Measurements from ENCODE around the gene NRG2. TPM values are rescaled to one million over a fixed set of nuclear protein-coding genes. Genes with fewer than 3 reads are reported as not detected.

Gene NRG2
- total and polyA plus RNA-seq, 9 donors = 2.6 to 32.6 (median 19.3) TPM

DNA sequence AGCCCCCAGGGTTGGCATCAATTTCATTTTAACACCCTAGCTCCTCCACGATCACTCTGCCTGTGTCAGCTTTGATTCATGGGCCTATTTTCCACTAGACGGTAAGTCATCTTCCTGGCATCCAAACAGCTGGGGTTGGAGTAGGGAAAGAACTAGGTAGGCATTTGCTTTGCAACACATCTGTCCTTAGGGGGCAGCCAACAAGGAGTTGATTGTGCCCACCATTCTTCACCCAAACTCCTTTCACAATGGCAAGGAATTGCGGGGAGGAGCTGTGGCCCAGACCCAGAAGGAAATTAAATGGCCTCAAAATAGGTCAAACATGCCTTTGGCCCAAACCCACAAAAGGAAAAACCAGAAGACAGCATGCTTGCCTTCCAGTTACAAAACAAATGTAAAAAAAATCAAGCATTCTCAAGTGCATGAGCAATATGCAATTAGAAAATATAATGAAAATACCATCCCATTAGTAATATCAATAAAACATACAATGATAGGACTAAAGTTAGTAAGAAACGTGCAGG lies 71.8 kb downstream of the NRG2 start:
- Histone ChIP-seq H3K27ac (no peak overlapping the region), H3K36me3 (no peaks in the 10 kb centered on the region), H3K4me3 (no peak overlapping the region), H3K27me3 (no peaks in the 10 kb centered on the region), H3K4me1 (ENCODE audit: insufficient read depth) (peaks cover 3% of the 10 kb centered on the region), H3K9me3 (no peaks in the 10 kb centered on the region)
- TF ChIP-seq, protein P1, sequence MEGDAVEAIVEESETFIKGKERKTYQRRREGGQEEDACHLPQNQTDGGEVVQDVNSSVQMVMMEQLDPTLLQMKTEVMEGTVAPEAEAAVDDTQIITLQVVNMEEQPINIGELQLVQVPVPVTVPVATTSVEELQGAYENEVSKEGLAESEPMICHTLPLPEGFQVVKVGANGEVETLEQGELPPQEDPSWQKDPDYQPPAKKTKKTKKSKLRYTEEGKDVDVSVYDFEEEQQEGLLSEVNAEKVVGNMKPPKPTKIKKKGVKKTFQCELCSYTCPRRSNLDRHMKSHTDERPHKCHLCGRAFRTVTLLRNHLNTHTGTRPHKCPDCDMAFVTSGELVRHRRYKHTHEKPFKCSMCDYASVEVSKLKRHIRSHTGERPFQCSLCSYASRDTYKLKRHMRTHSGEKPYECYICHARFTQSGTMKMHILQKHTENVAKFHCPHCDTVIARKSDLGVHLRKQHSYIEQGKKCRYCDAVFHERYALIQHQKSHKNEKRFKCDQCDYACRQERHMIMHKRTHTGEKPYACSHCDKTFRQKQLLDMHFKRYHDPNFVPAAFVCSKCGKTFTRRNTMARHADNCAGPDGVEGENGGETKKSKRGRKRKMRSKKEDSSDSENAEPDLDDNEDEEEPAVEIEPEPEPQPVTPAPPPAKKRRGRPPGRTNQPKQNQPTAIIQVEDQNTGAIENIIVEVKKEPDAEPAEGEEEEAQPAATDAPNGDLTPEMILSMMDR (IDR thresholded peaks at IDR 0.05) = no peak
- TF ChIP-seq EP300 (IDR thresholded peaks at IDR 0.05) = no peak
- 77 to 84% (median 81%) methylated on average over 4 of the region's 4 CpGs for WGBS, 3 donors
- DNase-seq = no peak
- intact Hi-C loops (cut with DNase I) = no loop called here

DNA sequence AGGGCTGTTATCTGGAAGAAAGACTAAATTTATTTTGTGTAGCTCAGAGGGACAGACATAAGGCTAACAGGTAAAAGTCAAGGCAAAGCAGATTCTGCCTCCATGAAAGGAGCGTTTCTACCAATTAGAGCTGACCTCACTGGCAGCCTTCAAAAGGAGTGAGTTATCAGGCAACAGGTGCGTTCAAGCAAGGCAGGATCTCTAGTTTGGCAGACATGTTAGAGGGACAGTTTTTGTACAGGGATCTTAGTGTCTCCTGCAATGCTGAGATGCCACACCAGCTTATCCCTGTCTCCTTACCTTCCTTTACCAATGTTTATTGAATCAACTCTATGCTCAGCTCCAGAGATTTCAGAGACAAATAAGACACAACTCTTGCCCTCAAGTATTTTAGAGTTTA lies 73.8 kb downstream of the NRG2 start:
- H3K27me3 ChIP-seq = no peaks in the 10 kb centered on the region
- no peaks in the 10 kb centered on the region for H3K9me3 ChIP-seq
- TF ChIP-seq POLR2A (IDR thresholded peaks at IDR 0.05) = no peak
- no peak for TF ChIP-seq EP300 (IDR thresholded peaks at IDR 0.05)
- TF ChIP-seq, protein P1 (IDR thresholded peaks at IDR 0.05) = no peak
- DNase-seq = no peak
- intact Hi-C loops (cut with DNase I) = loop anchor here (2.0 to 10.0 kb wide), 5 partner anchors 105 to 183 kb away; no protein-coding TSS in a partner anchor
- no peak overlapping the region for H3K4me3 ChIP-seq
- H3K27ac ChIP-seq = no peak overlapping the region
- peaks cover 3% of the 10 kb centered on the region for H3K4me1 ChIP-seq (ENCODE audit: insufficient read depth)
- 67 to 81% (median 76%) methylated on average over 2 of the region's 2 CpGs for WGBS, 3 donors
- H3K36me3 ChIP-seq = no peaks in the 10 kb centered on the region

DNA sequence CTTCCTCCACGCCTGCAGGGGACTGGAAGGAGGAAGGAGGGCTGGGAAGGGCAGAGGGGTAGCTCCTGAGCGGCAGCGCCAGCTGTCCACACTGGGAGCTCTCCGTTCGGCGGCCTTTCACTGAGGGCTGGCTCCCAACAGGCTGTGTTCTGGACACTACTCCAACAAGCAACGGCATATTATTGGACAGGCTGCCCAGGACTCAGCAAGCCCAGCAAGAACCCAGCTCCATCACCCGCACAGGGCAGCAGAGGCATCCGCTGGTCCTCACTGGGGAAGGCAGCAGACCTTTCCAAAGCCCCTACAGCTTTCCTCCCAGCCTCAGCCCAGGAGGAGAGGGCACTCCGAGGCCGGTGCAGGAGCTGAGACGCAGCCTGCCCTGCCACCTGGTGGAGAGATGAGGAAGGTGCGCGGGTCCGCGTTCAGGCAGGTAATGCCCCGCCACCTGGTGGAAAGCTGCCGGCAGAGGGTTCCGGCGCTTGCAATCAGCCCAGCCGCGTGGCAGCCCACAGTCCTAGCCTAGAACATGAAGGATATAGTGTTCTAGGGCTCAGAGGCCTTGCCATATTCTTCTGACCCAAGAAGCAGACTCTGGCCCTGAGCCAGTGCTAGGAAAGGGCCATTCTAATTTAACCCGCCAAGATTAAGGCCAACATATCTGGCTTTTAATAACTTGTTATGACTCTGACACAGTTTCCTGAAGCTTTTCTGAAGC lies 74.4 kb downstream of the NRG2 start:
- intact Hi-C loops (cut with DNase I) = loop anchor here (1.0 to 10.0 kb wide), 6 partner anchors 104 to 182 kb away; no protein-coding TSS in a partner anchor
- Histone ChIP-seq H3K27ac (no peak overlapping the region), H3K27me3 (no peaks in the 10 kb centered on the region), H3K4me1 (ENCODE audit: insufficient read depth) (peaks cover 3% of the 10 kb centered on the region), H3K4me3 (no peak overlapping the region), H3K9me3 (no peaks in the 10 kb centered on the region), H3K36me3 (no peaks in the 10 kb centered on the region)
- TF ChIP-seq EP300 (IDR thresholded peaks at IDR 0.05) (no peak), POLR2A (IDR thresholded peaks at IDR 0.05) (peak; percentile 50)
- TF ChIP-seq, protein P1 (IDR thresholded peaks at IDR 0.05) = peak; percentile 96 to 100 (median 100)
- 16 to 20% (median 17%) methylated on average over 23 of the region's 23 CpGs for WGBS, 3 donors
- peak; percentile 85 to 96 (median 92) for DNase-seq

DNA sequence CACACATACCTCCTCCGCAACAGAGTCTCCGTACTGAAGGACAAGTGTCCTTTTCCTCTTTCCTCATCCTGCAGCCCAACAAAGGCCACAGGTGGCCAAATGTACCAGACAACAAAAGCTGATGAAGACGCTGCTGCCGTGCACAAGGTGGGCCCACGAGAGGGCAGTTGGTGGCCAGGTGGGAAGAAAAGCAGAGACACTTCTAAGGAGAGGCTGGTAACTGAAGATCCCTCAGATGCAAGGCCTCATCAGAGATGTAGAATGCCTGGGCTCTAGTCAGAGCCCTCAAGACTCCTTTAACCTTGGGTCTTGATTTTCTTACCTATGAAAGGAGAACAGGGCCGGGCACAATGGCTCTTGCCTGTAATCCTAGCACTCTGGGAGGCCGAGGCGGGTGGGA lies 75.7 kb downstream of the NRG2 start:
- intact Hi-C loops (cut with DNase I) = loop anchor here in 3 of 4 donors (5.0 to 10.0 kb wide), 3 partner anchors 103 to 115 kb away; no protein-coding TSS in a partner anchor
- H3K4me1 ChIP-seq (ENCODE audit: insufficient read depth) = peaks cover 5% of the 10 kb centered on the region
- WGBS, 3 donors = 95 to 97% (median 96%) methylated on average over 8 of the region's 8 CpGs
- no peak overlapping the region for H3K4me3 ChIP-seq
- no peaks in the 10 kb centered on the region for H3K27me3 ChIP-seq
- TF ChIP-seq EP300 (IDR thresholded peaks at IDR 0.05) (no peak), POLR2A (IDR thresholded peaks at IDR 0.05) (no peak)
- TF ChIP-seq, protein P1 (IDR thresholded peaks at IDR 0.05) = no peak
- no peak for DNase-seq
- H3K36me3 ChIP-seq = no peaks in the 10 kb centered on the region
- no peak overlapping the region for H3K27ac ChIP-seq
- no peaks in the 10 kb centered on the region for H3K9me3 ChIP-seq

All from ovary (tissue), 9 donors.